PC-3 (cell line): ENCODE results near the gene MPND. TPM values are rescaled to one million over a fixed set of nuclear protein-coding genes. Genes with fewer than 3 reads are reported as not detected.
A peak's percentile ranks its signal among the peaks of the same experiment; 100 is the strongest.

Source experiments
- ATAC-seq: fragments of 200-7000 bp; cut with Tn5 transposase; 2 replicates; pipeline ENCODE4 v1.9.1; 2020; ENCODE audit warnings: mild to moderate bottlenecking, moderate library complexity
- BruUV-seq: library from RNA; stranded (reverse); fragments of 400-500 nt; replicated peaks from 2 replicates; lab custom pipeline; 2021; lab: Mats Ljungman, UMichigan
- CTCF ChIA-PET: fragments of 300-600 bp; sonication (Branson Sonifier 250); formaldehyde crosslinking; loops from one replicate; lab custom pipeline; 2022; ENCODE audit warnings: antibody characterized with exemption; lab: Charles Lee
- POLR2A ChIA-PET: fragments of 300-600 bp; sonication (Branson Sonifier 250); formaldehyde crosslinking; loops from one replicate; lab custom pipeline; 2022; ENCODE audit warnings: antibody characterized with exemption; ENCODE audit not compliant: unreplicated experiment; lab: Charles Lee
- DNase-seq: peaks from one replicate; pipeline ENCODE4 v3.0.0-alpha.2; 2015
- H2AFZ ChIP-seq: fragments of 300-600 bp; sonication (generic); 2 replicates; pipeline ENCODE4 v1.6.0; 2016; ENCODE audit warnings: antibody characterized with exemption, low read length
- H3F3A ChIP-seq: fragments of 300-600 bp; sonication (generic); one replicate; pipeline ENCODE4 v1.6.0; 2017; ENCODE audit warnings: antibody characterized with exemption, low read length, control low read depth, mild to moderate bottlenecking; ENCODE audit not compliant: unreplicated experiment
- H3K27ac ChIP-seq: fragments of 300-600 bp; sonication (generic); 2 replicates; pipeline ENCODE4 v1.5.1; 2016; ENCODE audit warnings: mild to moderate bottlenecking, low read length
- H3K27me3 ChIP-seq: fragments of 300-600 bp; sonication (generic); 2 replicates; pipeline ENCODE4 v1.6.1; 2016; ENCODE audit warnings: low read length, mixed read lengths
- H3K36me3 ChIP-seq: fragments of 300-600 bp; sonication (generic); 2 replicates; pipeline ENCODE4 v1.6.1; 2016; ENCODE audit warnings: low read depth, mixed run types, low read length, mixed read lengths
- H3K4me1 ChIP-seq: fragments of 300-600 bp; sonication (generic); 2 replicates; pipeline ENCODE4 v1.5.1; 2016; ENCODE audit warnings: low read length; ENCODE audit not compliant: insufficient read depth
- H3K4me2 ChIP-seq: fragments of 300-600 bp; sonication (generic); 2 replicates; pipeline ENCODE4 v1.6.0; 2016; ENCODE audit warnings: low read length
- H3K4me3 ChIP-seq: fragments of 300-600 bp; sonication (generic); 2 replicates; pipeline ENCODE4 v1.5.1; 2016; ENCODE audit warnings: mild to moderate bottlenecking, low read length, mixed read lengths
- H3K79me2 ChIP-seq: fragments of 300-600 bp; sonication (generic); 2 replicates; pipeline ENCODE4 v1.6.1; 2017; ENCODE audit warnings: low read length, mixed read lengths
- H3K9ac ChIP-seq: fragments of 300-600 bp; sonication (generic); 2 replicates; pipeline ENCODE4 v1.6.0; 2016; ENCODE audit warnings: mild to moderate bottlenecking, low read length
- H3K9me2 ChIP-seq: fragments of 300-600 bp; sonication (generic); replicated peaks from 2 replicates; pipeline ENCODE4 v1.6.1; 2016; ENCODE audit warnings: mixed run types, low read length, mixed read lengths
- H3K9me3 ChIP-seq: fragments of 300-600 bp; sonication (generic); 2 replicates; pipeline ENCODE4 v1.6.1; 2016; ENCODE audit warnings: low read length, mixed read lengths
- H4K20me1 ChIP-seq: fragments of 300-600 bp; sonication (generic); 2 replicates; pipeline ENCODE4 v1.6.1; 2016; ENCODE audit warnings: low read length, mixed read lengths
- EZH2 ChIP-seq: fragments of 300-600 bp; sonication (generic); IDR thresholded peaks from one replicate; pipeline ENCODE4 v1.6.1; 2017; ENCODE audit warnings: antibody characterized with exemption, mild to moderate bottlenecking, low read length; ENCODE audit not compliant: unreplicated experiment
- EZH2phosphoT487 ChIP-seq: fragments of 300-600 bp; sonication (generic); IDR thresholded peaks from 2 replicates; pipeline ENCODE4 v1.6.1; 2018; ENCODE audit warnings: mild to moderate bottlenecking, antibody characterized with exemption, low read length, borderline replicate concordance
- intact Hi-C: fragments of 100-400 bp; cut with micrococcal nuclease; formaldehyde crosslinking; loops from 2 replicates; pipeline ENCODE4 v1.9.0; 2023
- total RNA-seq: library from RNA; depleted of rRNA; stranded (reverse); fragments of >200 nt; gene quantifications from 2 replicates; pipeline ENCODE4 v1.2.3, GENCODE V29; 2014
- TF ChIP-seq, protein P1 (sequence below): fragments of 300-600 bp; sonication (generic); conservative IDR thresholded peaks from 2 replicates; pipeline ENCODE4 v1.5.1; 2017; ENCODE audit warnings: antibody characterized with exemption, low read depth, mild to moderate bottlenecking, low read length

The MPND gene
- total RNA-seq, 1 experiment from 2014 or later: 5.6 TPM

DNA sequence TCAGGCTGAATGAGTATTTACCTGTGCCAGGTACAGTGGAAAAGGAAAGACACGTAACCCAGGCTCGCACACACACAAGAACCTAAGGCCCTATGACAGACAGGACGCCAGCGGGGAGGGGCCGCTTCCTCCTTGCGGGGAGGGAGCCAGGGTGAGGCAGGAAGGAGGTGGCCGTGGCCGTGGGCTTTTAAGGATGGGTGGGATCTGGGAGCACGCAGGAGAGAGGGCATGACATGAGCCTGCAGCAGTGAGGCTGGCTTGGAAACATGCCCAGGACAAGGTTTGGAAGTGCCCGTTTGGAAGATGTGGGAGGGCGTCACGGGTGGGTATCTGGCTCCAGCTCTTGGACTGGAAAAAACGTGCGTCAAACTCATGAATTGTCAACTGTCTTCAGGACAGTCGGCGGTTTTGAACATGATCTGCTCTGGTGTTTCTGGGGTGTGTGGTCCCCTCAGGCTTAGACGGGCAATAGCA lies 36.9 kb downstream of the MPND start:
- no peaks in the 10 kb centered on the region for H3K27me3 ChIP-seq
- peaks cover 52% of the 10 kb centered on the region for H3K4me1 ChIP-seq
- H3K4me3 ChIP-seq: no peak overlapping the region
- H3F3A ChIP-seq: peaks cover 7% of the 10 kb centered on the region
- no peaks in the 10 kb centered on the region for H3K9me2 ChIP-seq
- ChIA-PET POLR2A (interaction anchor here (0.6 kb wide), 1 partner anchor 291 kb away, joined by 12 read pairs; no protein-coding TSS in a partner anchor), CTCF (no interaction called here)
- TF ChIP-seq EZH2: no peak
- TF ChIP-seq, protein P1, sequence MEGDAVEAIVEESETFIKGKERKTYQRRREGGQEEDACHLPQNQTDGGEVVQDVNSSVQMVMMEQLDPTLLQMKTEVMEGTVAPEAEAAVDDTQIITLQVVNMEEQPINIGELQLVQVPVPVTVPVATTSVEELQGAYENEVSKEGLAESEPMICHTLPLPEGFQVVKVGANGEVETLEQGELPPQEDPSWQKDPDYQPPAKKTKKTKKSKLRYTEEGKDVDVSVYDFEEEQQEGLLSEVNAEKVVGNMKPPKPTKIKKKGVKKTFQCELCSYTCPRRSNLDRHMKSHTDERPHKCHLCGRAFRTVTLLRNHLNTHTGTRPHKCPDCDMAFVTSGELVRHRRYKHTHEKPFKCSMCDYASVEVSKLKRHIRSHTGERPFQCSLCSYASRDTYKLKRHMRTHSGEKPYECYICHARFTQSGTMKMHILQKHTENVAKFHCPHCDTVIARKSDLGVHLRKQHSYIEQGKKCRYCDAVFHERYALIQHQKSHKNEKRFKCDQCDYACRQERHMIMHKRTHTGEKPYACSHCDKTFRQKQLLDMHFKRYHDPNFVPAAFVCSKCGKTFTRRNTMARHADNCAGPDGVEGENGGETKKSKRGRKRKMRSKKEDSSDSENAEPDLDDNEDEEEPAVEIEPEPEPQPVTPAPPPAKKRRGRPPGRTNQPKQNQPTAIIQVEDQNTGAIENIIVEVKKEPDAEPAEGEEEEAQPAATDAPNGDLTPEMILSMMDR: no peak
- TF ChIP-seq EZH2phosphoT487: no peak
- no peak overlapping the region for H2AFZ ChIP-seq
- H3K9me3 ChIP-seq: no peaks in the 10 kb centered on the region
- no peak for DNase-seq
- no peak overlapping the region for H3K4me2 ChIP-seq
- H3K36me3 ChIP-seq: no peaks in the 10 kb centered on the region
- H3K9ac ChIP-seq: no peak overlapping the region
- peaks cover 56% of the 10 kb centered on the region for H3K79me2 ChIP-seq
- no peak for ATAC-seq
- intact Hi-C loops: no loop called here
- BruUV-seq: no TSS peak
- H4K20me1 ChIP-seq: no peaks in the 10 kb centered on the region
- H3K27ac ChIP-seq: peak overlapping the region; percentile 56

DNA sequence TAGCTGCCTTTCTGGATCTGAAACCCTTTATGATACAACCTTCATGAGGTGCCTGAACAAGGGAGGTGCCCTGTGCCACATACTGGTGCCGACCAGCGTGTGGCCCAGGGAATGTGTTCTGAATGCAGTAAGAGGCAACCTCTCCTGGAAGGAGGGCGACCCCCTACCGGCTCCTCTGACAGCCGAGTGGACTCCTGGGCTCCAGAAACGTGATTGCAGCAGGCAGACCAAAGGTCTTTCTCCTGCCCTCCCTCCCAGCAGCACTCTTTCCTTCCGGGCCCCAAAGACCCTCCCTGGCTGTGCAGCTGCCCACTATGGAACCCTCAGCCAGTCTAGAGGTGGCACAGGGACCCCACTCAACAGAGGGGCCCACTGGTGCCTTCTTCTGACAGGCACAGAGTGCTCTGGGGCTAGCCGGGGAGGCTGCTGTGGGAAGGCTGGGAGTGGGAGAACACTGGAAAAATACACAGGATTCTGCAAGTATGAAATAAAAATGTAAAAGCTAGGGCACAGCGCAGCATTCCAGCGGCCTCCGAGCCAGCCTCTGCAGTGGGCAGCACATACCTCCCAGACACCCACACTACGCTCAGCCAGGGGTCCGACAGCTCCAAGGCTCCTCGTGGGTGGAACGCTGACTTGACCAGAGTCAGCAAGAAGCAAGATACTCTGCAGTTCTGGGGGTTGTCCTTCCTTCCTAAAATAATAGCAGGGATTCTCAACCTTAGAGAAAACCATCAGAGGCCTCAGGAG lies 42.1 kb downstream of the MPND start:
- no peaks in the 10 kb centered on the region for H3K36me3 ChIP-seq
- intact Hi-C loops: no loop called here
- H4K20me1 ChIP-seq: peaks cover 6% of the 10 kb centered on the region; the same call in 1 of the 2 replicates
- peaks cover 77% of the 10 kb centered on the region for H3K79me2 ChIP-seq
- no peaks in the 10 kb centered on the region for H3K27me3 ChIP-seq
- no peak overlapping the region for H3K4me3 ChIP-seq
- no peak for DNase-seq
- BruUV-seq: no TSS peak
- no peaks in the 10 kb centered on the region for H3F3A ChIP-seq
- H3K4me1 ChIP-seq: peaks cover 19% of the 10 kb centered on the region
- no peak overlapping the region for H3K9ac ChIP-seq
- H3K9me3 ChIP-seq: no peaks in the 10 kb centered on the region
- no peak overlapping the region for H3K27ac ChIP-seq
- ChIA-PET CTCF (no interaction called here), POLR2A (no interaction called here)
- ATAC-seq: no peak
- no peak overlapping the region for H3K4me2 ChIP-seq
- H3K9me2 ChIP-seq: no peaks in the 10 kb centered on the region
- TF ChIP-seq, protein P1: no peak
- TF ChIP-seq EZH2phosphoT487: no peak
- no peak for TF ChIP-seq EZH2
- H2AFZ ChIP-seq: no peak overlapping the region

DNA sequence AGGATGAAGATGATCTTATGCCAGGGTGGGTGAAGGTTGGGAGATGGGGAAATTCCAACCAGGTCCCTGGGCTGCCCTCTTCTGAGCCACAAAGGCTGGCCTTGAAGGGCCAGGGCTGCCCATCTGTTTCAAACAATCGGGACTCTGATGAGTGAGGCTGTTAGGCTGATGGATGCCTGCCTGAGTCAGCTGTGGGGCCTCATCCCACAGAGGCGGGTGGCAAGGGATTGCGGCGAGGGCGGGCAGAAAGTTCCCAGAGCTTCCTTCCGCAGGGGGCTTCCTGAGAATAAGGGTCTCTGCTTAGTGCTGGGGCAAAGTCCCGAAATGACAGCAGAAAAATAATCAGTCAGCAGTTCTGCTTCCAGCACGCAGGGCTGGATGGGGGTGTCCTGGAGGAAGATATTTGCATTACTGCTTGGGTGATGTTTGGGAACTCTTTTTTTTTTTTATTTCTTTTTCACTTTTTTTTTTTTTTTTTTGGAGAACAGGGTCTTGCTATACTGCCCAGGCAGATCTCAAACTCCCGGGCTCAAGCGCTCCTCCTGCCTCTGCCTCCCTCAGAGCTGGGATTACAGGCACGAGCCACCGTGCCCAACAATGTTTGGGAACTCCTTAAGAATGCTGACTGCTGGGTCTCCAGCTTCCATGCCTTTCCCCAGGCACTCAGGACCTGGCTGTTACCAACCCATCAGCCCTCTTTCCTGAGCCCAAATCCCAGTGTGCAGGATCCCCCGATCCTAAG lies 42.9 kb downstream of the MPND start:
- DNase-seq: no peak
- Histone ChIP-seq H3F3A (no peaks in the 10 kb centered on the region), H3K4me1 (peaks cover 16% of the 10 kb centered on the region), H3K9me3 (no peaks in the 10 kb centered on the region), H3K79me2 (peaks cover 81% of the 10 kb centered on the region), H3K27me3 (no peaks in the 10 kb centered on the region), H3K9me2 (no peaks in the 10 kb centered on the region), H3K4me2 (no peak overlapping the region), H4K20me1 (peaks cover 6% of the 10 kb centered on the region; the same call in 1 of the 2 replicates), H3K4me3 (no peak overlapping the region), H3K9ac (no peak overlapping the region), H3K27ac (no peak overlapping the region), H2AFZ (no peak overlapping the region), H3K36me3 (no peaks in the 10 kb centered on the region)
- ChIA-PET POLR2A (no interaction called here), CTCF (no interaction called here)
- no peak for ATAC-seq
- TF ChIP-seq EZH2phosphoT487: no peak
- TF ChIP-seq, protein P1: no peak
- no peak for TF ChIP-seq EZH2
- intact Hi-C loops: no loop called here
- no TSS peak for BruUV-seq
